Lung microvascular endothelial cell (primary cell): ENCODE measurements around the gene RNU6-8. TPM values are rescaled to one million over a fixed set of nuclear protein-coding genes. Genes with fewer than 3 reads are reported as not detected.

ENCODE experiments used
- total RNA-seq: library from RNA; depleted of rRNA; stranded (reverse); fragments of >200 nt; gene quantifications from 2 replicates; pipeline ENCODE4 v1.2.1, GENCODE V29; 2014

RNU6-8 gene
- total RNA-seq, 1 donor from 2014 or later: not detected

Other genes starting within 250 kb of the RNU6-8 start
- 21.4 and 23.2 TPM in 2 replicates for gene ARHGAP5, start 126.0 kb downstream of the RNU6-8 start, total RNA-seq
- not detected in 2 replicates for gene RNU6-7, start 1.2 kb downstream of the RNU6-8 start, total RNA-seq
- gene AKAP6, start 126.0 kb upstream of the RNU6-8 start, total RNA-seq: 0.20 and 0.22 TPM in 2 replicates